NOMO-1 treated with dmso at 0.1 percent for 144 hours (cell line): Measurements from ENCODE around the gene CDK14.
"Not testable (repeated sequence)": the region's sequence is repeated elsewhere in the genome, so short reads cannot be mapped to it uniquely, and the experiment has no call there.

Experiments used
- DNase-seq: peaks from one replicate; lab custom pipeline; 2025; ENCODE audit not compliant: unreplicated experiment; lab: John Stamatoyannopoulos, UW

The CDK14 gene

GRCh38 chr7:90713628-90714027 lies 117.5 kb downstream of the CDK14 start:
- DNase-seq: no peak

GRCh38 chr7:90715067-90715466 lies 118.9 kb downstream of the CDK14 start:
- no peak for DNase-seq

GRCh38 chr7:90717296-90718060 lies 121.4 kb downstream of the CDK14 start:
- no peak for DNase-seq

GRCh38 chr7:90719155-90719554 lies 123.0 kb downstream of the CDK14 start:
- DNase-seq: no peak

- DNase-seq: no peak
These were observed 125.1 kb downstream of the CDK14 start for GRCh38 chr7:90720984-90721760.

- no peak for DNase-seq
These were observed 125.8 kb downstream of the CDK14 start for GRCh38 chr7:90721869-90722431.

- DNase-seq: no peak
These were observed 127.1 kb downstream of the CDK14 start for GRCh38 chr7:90723233-90723632.

- no peak for DNase-seq
These were observed 127.7 kb downstream of the CDK14 start for GRCh38 chr7:90723866-90724265.

- DNase-seq: no peak
These were observed 130.0 kb downstream of the CDK14 start for GRCh38 chr7:90726120-90726519.

- DNase-seq: no peak
These were observed 130.5 kb downstream of the CDK14 start for GRCh38 chr7:90726623-90727022.

- DNase-seq: no peak
These were observed 131.3 kb downstream of the CDK14 start for GRCh38 chr7:90727412-90727811.

GRCh38 chr7:90728568-90728967 lies 132.4 kb downstream of the CDK14 start:
- no peak for DNase-seq

- DNase-seq: not testable (repeated sequence)
These were observed 139.6 kb downstream of the CDK14 start for GRCh38 chr7:90735611-90736280.

GRCh38 chr7:90736316-90736715 lies 140.2 kb downstream of the CDK14 start:
- DNase-seq: no peak

- DNase-seq: peak; percentile 96
These were observed 141.1 kb downstream of the CDK14 start for GRCh38 chr7:90736968-90737939.

- no peak for DNase-seq
These were observed 142.1 kb downstream of the CDK14 start for GRCh38 chr7:90738249-90738648.

- DNase-seq: no peak
These were observed 143.6 kb downstream of the CDK14 start for GRCh38 chr7:90739716-90740115.

GRCh38 chr7:90740386-90740785 lies 144.3 kb downstream of the CDK14 start:
- DNase-seq: no peak

GRCh38 chr7:90743626-90744025 lies 147.5 kb downstream of the CDK14 start:
- DNase-seq: no peak

GRCh38 chr7:90747516-90747915 lies 151.4 kb downstream of the CDK14 start:
- no peak for DNase-seq
